22Rv1 (cell line): Measurements from ENCODE around the gene UGT1A5.

Source experiments
- ZFX ChIP-seq: fragments of 450-650 bp; IDR thresholded peaks from 2 replicates; pipeline ENCODE4 v1.6.1; 2017; ENCODE audit warnings: antibody characterized with exemption, borderline replicate concordance
- TF ChIP-seq, protein P1 (sequence below): fragments of 450-650 bp; IDR thresholded peaks from 2 replicates; pipeline ENCODE4 v1.5.1; 2017; ENCODE audit warnings: mild to moderate bottlenecking

DNA sequence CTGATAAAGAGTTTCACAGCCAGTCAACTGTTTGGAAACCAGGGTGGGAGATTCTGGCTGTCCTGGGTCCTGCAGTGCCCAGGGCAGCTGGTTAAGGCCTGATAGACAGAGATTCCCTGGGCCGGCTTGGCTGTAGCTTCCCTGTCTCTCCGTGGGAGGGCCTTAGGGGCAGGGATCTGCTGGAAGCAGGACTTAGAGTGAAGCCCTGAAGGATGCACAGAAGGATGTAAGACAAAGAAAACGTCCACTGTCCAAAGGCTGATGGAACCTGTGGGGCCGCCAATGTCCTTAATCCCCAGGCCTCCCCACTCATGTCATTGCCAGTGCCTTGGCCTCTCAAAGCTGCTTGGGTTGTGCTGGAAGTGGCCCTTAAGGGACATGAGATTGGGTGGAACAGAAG lies 98.4 kb downstream of the UGT1A5 start:
- TF ChIP-seq, protein P1, sequence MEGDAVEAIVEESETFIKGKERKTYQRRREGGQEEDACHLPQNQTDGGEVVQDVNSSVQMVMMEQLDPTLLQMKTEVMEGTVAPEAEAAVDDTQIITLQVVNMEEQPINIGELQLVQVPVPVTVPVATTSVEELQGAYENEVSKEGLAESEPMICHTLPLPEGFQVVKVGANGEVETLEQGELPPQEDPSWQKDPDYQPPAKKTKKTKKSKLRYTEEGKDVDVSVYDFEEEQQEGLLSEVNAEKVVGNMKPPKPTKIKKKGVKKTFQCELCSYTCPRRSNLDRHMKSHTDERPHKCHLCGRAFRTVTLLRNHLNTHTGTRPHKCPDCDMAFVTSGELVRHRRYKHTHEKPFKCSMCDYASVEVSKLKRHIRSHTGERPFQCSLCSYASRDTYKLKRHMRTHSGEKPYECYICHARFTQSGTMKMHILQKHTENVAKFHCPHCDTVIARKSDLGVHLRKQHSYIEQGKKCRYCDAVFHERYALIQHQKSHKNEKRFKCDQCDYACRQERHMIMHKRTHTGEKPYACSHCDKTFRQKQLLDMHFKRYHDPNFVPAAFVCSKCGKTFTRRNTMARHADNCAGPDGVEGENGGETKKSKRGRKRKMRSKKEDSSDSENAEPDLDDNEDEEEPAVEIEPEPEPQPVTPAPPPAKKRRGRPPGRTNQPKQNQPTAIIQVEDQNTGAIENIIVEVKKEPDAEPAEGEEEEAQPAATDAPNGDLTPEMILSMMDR: no peak
- TF ChIP-seq ZFX: no peak
